ENCODE results near the gene GJD4. TPM values are rescaled to one million over a fixed set of nuclear protein-coding genes. Genes with fewer than 3 reads are reported as not detected.

GJD4 gene
- total RNA-seq, 4 donors from 2014 or later = not detected

DNA sequence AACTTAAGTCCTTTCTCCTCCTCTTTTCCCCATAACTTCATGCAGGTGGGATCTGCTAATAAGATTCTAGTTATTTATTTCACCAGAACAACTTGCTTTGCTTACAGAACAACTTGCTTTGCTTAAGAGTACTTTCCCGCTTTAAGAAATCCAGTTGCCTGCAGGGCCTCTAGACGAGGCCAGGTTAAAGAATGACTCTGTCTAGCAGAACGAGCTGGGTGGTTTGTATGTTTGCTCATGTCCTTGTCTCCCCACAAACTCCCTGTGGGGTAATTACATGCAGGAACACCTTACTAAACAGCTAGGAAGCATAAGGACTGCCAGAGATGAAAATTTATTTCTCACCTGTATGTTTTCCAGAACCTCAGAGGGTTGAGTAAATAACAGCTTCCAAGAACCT, 45.8 kb downstream of the GJD4 start:
- no peak for DNase-seq (ENCODE audit: low spot score in 2 of 2)
- no peak overlapping the region for H3K4me3 ChIP-seq (ENCODE audit: low read depth, poor library complexity, severe bottlenecking)
- intact Hi-C loops (cut with DNase I; ENCODE audit: low total_unique reads) = no loop called here
- TF ChIP-seq, protein P1, sequence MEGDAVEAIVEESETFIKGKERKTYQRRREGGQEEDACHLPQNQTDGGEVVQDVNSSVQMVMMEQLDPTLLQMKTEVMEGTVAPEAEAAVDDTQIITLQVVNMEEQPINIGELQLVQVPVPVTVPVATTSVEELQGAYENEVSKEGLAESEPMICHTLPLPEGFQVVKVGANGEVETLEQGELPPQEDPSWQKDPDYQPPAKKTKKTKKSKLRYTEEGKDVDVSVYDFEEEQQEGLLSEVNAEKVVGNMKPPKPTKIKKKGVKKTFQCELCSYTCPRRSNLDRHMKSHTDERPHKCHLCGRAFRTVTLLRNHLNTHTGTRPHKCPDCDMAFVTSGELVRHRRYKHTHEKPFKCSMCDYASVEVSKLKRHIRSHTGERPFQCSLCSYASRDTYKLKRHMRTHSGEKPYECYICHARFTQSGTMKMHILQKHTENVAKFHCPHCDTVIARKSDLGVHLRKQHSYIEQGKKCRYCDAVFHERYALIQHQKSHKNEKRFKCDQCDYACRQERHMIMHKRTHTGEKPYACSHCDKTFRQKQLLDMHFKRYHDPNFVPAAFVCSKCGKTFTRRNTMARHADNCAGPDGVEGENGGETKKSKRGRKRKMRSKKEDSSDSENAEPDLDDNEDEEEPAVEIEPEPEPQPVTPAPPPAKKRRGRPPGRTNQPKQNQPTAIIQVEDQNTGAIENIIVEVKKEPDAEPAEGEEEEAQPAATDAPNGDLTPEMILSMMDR (IDR thresholded peaks at IDR 0.05) = no peak
- TF ChIP-seq POLR2A (IDR thresholded peaks at IDR 0.05) = no peak
- WGBS, 2 donors = 49 to 64% methylated on average over 3 of the region's 3 CpGs

DNA sequence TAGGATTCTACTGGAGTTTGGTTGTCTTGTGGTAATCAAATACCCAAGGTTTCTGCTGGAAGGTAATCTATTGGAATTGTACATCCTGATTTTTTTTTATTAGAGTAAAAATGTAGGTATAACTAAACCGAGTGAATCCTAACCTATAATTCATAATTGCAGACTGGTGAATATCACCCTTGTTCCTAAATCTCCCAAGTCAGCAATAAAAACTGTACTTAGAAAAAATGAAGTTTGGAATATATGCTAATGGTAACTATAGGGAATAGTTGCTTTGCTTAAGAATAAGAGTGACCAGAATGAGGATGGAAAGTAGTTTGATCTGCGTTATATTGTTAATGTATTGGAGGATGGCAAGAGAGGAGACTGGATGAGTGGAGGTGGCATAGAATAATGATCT, 47.7 kb downstream of the GJD4 start:
- intact Hi-C loops (cut with DNase I; ENCODE audit: low total_unique reads) = no loop called here
- no peak overlapping the region for H3K4me3 ChIP-seq (ENCODE audit: low read depth, poor library complexity, severe bottlenecking)
- no peak for DNase-seq (ENCODE audit: low spot score in 2 of 2)
- 81 to 93% methylated on average over 2 of the region's 2 CpGs for WGBS, 2 donors
- TF ChIP-seq, protein P1 (IDR thresholded peaks at IDR 0.05) = no peak
- no peak for TF ChIP-seq POLR2A (IDR thresholded peaks at IDR 0.05)

DNA sequence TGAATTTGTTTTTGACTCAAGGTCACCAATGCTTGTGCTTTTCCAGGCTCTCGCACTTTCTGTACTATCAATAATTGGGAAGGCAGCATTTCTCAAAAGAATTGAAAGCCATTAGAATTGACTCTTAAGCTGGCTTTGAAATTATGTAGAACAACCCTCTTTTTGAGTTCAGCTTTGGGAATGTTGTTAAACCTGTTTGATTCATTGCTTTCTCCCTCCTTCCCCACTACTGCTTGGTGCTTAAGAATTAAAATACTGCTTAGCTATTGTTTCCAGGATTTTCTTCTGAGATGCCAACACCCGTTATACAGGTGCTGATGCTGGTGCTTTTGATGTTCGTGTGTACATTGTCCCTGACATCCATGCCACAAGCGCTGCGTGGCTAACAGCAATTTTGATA, 52.5 kb downstream of the GJD4 start:
- WGBS, 2 donors = 56 to 62% methylated on average over 5 of the region's 5 CpGs
- H3K4me3 ChIP-seq (ENCODE audit: low read depth, poor library complexity, severe bottlenecking) = no peak overlapping the region
- intact Hi-C loops (cut with DNase I; ENCODE audit: low total_unique reads) = no loop called here
- no peak for DNase-seq (ENCODE audit: low spot score in 2 of 2)
- TF ChIP-seq POLR2A (IDR thresholded peaks at IDR 0.05) = no peak
- TF ChIP-seq, protein P1 (IDR thresholded peaks at IDR 0.05) = no peak

Other genes with a start within 250 kb of the GJD4 start
- gene FZD8, start 37.0 kb downstream of the GJD4 start, total RNA-seq = 10 to 100 TPM in 2 of 4 donors, 1 to 10 TPM in 2; 5.2 to 13.1 (median 8.6) TPM

Measured in lower leg skin (tissue), 4 donors.